ENCODE measurements around the gene SCN1B. TPM values are rescaled to one million over a fixed set of nuclear protein-coding genes. Genes with fewer than 3 reads are reported as not detected.
"Not testable (repeated sequence)": the region's sequence is repeated elsewhere in the genome, so short reads cannot be mapped to it uniquely, and the experiment has no call there.

Gene SCN1B
- total RNA-seq, 1 experiment from 2014 or later = 8.0 TPM

GRCh38 chr19:35045667-35046300 is 15.5 kb downstream of the SCN1B start:
- ChIA-PET POLR2A (interaction anchor here (0.9 kb wide), 1 partner anchor 66 kb away, joined by 5 read pairs; no protein-coding TSS in a partner anchor), CTCF (interaction anchor here (0.6 to 2.9 kb wide), 7 partner anchors 10 to 207 kb away, joined by 3 to 27 read pairs (median 4); partner anchors contain the start of gene LGI4)
- Mint-ChIP-seq H3K27me3 (ENCODE audit: low read depth) (no peaks in the 10 kb centered on the region), H3K9me3 (no peaks in the 10 kb centered on the region), H3K36me3 (peaks cover 9% of the 10 kb centered on the region), H3K4me3 (no peak overlapping the region), H3K4me1 (peaks cover 42% of the 10 kb centered on the region), H3K27ac (peak overlapping the region; percentile 95)
- DNase-seq (ENCODE audit: low spot score) (peak; percentile 63), ATAC-seq (peak; percentile 56)
- TF ChIP-seq CTCF (IDR thresholded peaks at IDR 0.05) (0 out of 2 replicates have a peak, but pooled peaks have one; percentile 12), ZNF219 (CRISPR knock-in tag; IDR thresholded peaks at IDR 0.05; ENCODE audit: borderline replicate concordance) (no peak)

- Mint-ChIP-seq H3K4me3 (no peak overlapping the region), H3K27ac (no peak overlapping the region), H3K27me3 (ENCODE audit: low read depth) (no peaks in the 10 kb centered on the region), H3K36me3 (peaks cover 9% of the 10 kb centered on the region), H3K9me3 (no peaks in the 10 kb centered on the region), H3K4me1 (peaks cover 40% of the 10 kb centered on the region)
- no peak for ATAC-seq
- ChIA-PET CTCF (interaction anchor here (0.6 to 2.9 kb wide), 8 partner anchors 9 to 207 kb away, joined by 3 to 27 read pairs (median 4); partner anchors contain the start of gene LGI4), POLR2A (interaction anchor here (0.9 kb wide), 1 partner anchor 66 kb away, joined by 5 read pairs; no protein-coding TSS in a partner anchor)
- no peak for DNase-seq (ENCODE audit: low spot score)
- TF ChIP-seq MYBL2 (CRISPR knock-in tag; IDR thresholded peaks at IDR 0.05) (no peak), OVOL2 (CRISPR knock-in tag; IDR thresholded peaks at IDR 0.05; ENCODE audit: borderline replicate concordance) (no peak), ZNF281 (CRISPR knock-in tag; IDR thresholded peaks at IDR 0.05) (no peak)
Observed at GRCh38 chr19:35046461-35046860, 16.2 kb downstream of the SCN1B start.

GRCh38 chr19:35048911-35049411 is 18.7 kb downstream of the SCN1B start:
- peaks cover 26% of the 10 kb centered on the region for H3K4me1 Mint-ChIP-seq
- H3K27ac Mint-ChIP-seq = no peak overlapping the region
- CTCF ChIA-PET = interaction anchor here (1.2 to 3.2 kb wide), 3 partner anchors 19 to 93 kb away, joined by 3 to 11 read pairs (median 5); no protein-coding TSS in a partner anchor
- H3K36me3 Mint-ChIP-seq = peaks cover 9% of the 10 kb centered on the region
- H3K4me3 Mint-ChIP-seq = no peak overlapping the region
- TF ChIP-seq MXD4 (CRISPR knock-in tag; IDR thresholded peaks at IDR 0.05; ENCODE audit: borderline replicate concordance) = no peak
- TF ChIP-seq ZNF423 (CRISPR knock-in tag; IDR thresholded peaks at IDR 0.05) = peak; percentile 60; the same call in 1 of the 2 replicates
- no peaks in the 10 kb centered on the region for H3K27me3 Mint-ChIP-seq (ENCODE audit: low read depth)
- ATAC-seq (no peak), DNase-seq (ENCODE audit: low spot score) (no peak)
- POLR2A ChIA-PET = interaction anchor here (0.6 kb wide), 1 partner anchor 548 kb away, joined by 4 read pairs; no protein-coding TSS in a partner anchor
- H3K9me3 Mint-ChIP-seq = no peaks in the 10 kb centered on the region

GRCh38 chr19:35049456-35049855 is 19.2 kb downstream of the SCN1B start:
- Mint-ChIP-seq H3K4me1 (peaks cover 21% of the 10 kb centered on the region), H3K4me3 (no peak overlapping the region), H3K36me3 (peaks cover 9% of the 10 kb centered on the region), H3K27me3 (ENCODE audit: low read depth) (no peaks in the 10 kb centered on the region), H3K9me3 (no peaks in the 10 kb centered on the region), H3K27ac (no peak overlapping the region)
- TF ChIP-seq RORB (CRISPR knock-in tag; IDR thresholded peaks at IDR 0.05) = no peak
- TF ChIP-seq ZBTB21 (CRISPR knock-in tag; IDR thresholded peaks at IDR 0.05; ENCODE audit: borderline replicate concordance) = no peak
- no peak for TF ChIP-seq CDX4 (CRISPR knock-in tag; IDR thresholded peaks at IDR 0.05; ENCODE audit: borderline replicate concordance)
- no peak for TF ChIP-seq CBFB (CRISPR knock-in tag; IDR thresholded peaks at IDR 0.05; ENCODE audit: low read depth)
- no peak for TF ChIP-seq FOXJ3 (CRISPR knock-in tag; IDR thresholded peaks at IDR 0.05; ENCODE audit: borderline replicate concordance)
- TF ChIP-seq ZNF512 (CRISPR knock-in tag; IDR thresholded peaks at IDR 0.05; ENCODE audit: borderline replicate concordance) = no peak
- TF ChIP-seq ZNF219 (CRISPR knock-in tag; IDR thresholded peaks at IDR 0.05; ENCODE audit: borderline replicate concordance) = no peak
- ChIA-PET CTCF (interaction anchor here (1.2 to 3.2 kb wide), 2 partner anchors 18 to 93 kb away, joined by 3 to 11 read pairs; no protein-coding TSS in a partner anchor), POLR2A (interaction anchor here (0.6 kb wide), 1 partner anchor 548 kb away, joined by 4 read pairs; no protein-coding TSS in a partner anchor)
- ATAC-seq (no peak), DNase-seq (ENCODE audit: low spot score) (no peak)

- ATAC-seq; H3K27ac Mint-ChIP-seq; POLR2A ChIA-PET; H3K9me3 Mint-ChIP-seq; H3K36me3 Mint-ChIP-seq; H3K4me3 Mint-ChIP-seq; DNase-seq (ENCODE audit: low spot score); H3K27me3 Mint-ChIP-seq (ENCODE audit: low read depth); CTCF ChIA-PET: not testable (repeated sequence)
- H3K4me1 Mint-ChIP-seq = peaks cover 13% of the 10 kb centered on the region
Observed at GRCh38 chr19:35050662-35051061, 20.4 kb downstream of the SCN1B start.
